GM21717 (cell line): ENCODE measurements around the gene RFC4.

Experiments
- ATAC-seq: cut with Tn5 transposase; IDR thresholded peaks from one replicate; pipeline ENCODE4 v1.9.1; 2021; ENCODE audit warnings: mild to moderate bottlenecking, moderate library complexity; ENCODE audit not compliant: unreplicated experiment

Gene RFC4

DNA sequence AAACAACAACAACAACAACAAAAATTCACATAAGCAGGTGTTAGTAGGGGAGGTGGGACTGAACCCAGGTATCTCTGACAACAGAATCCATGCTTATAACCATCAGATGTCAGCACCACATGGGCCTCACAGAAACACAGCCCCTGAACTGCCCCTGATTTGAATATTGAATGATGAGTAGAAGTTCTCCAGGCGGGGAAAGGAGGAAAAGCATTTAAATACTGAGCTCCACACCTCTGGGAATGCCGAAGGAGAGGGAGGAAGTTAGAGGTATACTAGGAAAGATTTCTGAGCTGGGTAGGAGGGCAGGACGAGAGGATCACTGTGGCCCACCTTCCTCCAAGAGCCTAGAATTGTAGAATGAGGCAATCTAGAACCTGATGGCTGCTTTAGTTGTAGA is 54.8 kb downstream of the RFC4 start:
- no peak for ATAC-seq

DNA sequence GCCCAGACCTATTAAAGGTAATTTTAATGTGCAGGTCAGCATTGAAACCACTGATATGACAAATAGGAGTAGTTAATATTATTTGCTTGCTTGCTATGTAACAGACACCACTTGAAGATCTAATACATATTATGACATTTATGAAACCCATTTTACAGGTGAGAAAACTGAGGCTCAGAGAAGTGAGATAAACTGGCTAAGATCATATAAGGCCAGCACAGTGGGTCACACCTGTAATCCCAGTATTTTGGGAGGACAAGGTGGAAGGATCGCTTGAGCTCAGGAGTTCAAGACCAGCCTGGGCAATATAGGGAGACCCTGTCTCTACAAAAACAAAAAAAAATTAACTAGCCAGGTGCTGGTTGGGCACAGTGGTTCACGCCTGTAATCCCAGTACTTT is 56.0 kb downstream of the RFC4 start:
- ATAC-seq, result no peak

DNA sequence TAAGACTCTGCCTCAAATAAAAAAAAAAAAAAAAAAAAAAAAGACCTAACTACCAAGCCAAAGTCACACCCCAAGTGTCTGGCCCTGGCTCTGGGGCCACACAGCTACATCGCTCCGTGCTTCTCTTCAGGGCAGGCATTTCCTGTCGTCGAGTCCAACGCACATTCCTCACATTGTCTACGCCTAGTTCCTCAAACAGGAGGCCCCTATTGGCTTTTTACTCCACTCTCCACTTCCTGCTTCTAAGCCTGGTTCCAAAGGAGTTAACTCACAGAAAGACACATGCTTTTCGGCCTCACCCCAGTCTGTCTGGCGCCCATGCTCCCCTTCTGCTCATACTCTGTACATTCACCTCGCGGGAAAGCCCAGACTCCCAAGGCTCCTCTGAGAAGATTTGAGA is 60.3 kb downstream of the RFC4 start:
- no peak for ATAC-seq

DNA sequence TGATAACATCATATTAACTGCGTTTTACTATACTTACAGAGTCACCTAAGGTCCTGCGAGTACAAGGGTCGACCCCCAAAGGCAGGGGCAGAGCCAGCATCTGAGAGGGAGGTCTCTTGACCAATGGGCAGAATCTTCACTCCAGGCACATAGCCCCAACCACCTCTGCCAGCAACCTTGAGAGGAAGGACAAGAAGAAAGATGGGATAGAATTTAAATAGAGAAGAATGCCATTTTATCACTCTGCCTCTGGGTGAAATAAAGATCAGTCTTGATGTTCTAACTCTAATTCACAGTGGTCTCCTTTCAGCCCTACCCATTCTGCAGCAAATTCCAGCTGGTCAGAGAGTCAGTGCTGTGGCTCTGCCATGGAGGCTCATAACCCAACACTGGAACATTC is 62.6 kb downstream of the RFC4 start:
- ATAC-seq, result no peak

DNA sequence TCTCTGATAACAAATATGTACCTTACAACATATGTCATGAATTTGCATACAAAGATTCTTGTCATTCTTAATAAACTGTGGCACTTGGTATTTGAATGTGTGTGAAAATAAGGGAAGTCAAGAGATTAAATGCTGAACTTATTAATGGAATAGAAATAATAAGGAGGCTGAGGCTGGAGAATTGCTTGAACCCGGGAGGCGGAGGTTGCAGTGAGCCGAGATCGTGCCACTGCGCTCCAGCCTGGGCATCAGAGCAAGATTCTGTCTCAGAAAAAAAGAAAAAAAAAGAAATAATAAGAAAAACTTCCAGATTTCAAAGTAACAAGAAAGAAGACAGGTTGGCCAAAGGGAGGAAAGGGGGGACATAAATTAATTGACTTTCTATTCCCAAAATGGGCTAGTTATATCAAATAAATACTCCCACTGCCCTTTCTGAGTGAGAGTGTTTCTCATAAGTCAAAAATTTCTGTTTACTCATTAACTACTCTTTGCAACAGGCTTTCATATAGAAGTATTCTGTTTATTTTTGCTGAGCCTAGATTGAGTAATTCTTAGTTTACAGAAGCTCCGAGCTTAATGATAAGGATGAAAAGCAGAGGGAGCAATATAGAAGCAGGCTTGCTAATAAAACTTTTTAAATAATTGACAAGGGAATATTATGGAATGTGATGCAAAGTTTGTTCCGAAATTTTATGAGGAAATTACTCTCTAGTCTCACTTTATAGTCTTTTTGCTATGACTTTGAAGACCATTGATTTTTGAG is 63.5 kb downstream of the RFC4 start:
- ATAC-seq, result no peak
